ENCODE data around the gene AFAP1.

AFAP1 gene

DNA sequence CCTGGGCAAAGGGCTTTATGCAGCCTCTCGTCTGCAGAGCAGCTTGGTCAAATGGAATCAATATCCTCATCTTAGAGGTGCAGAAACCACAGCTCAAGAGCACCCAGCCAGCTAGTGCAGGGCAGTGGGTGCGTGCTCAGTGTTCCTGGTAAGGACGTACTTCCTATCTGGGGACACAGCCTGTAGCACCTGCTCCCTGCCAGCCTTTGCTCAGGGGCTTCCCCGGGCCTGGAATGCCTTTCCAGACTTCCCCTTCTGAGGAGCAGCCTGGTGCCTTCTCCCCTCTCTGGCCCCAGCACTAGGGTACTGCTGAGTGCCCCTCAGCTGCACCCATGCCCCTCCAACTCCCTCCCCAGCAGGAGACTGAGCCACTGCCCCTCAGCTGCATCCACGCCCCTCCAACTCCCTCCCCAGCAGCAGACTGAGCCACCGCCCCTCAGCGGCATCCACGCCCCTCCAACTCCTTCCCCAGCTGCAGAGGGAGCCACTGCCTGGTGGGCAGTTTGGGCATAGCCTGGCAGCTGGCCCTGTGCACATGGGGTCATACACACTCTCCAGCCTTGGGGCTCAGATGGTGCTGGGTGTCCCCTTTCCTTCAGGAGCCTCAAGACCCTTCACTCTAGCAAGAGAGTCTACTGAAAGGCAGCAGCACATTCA is 42.2 kb upstream of the AFAP1 start:
- no peak for TF ChIP-seq ZBTB7A (IDR thresholded peaks at IDR 0.05; ENCODE audit: low read depth)
- no peak for TF ChIP-seq RAD21 (IDR thresholded peaks at IDR 0.05; ENCODE audit: low read depth)
- no peak for TF ChIP-seq EP300 (IDR thresholded peaks at IDR 0.05; ENCODE audit: borderline replicate concordance)
- TF ChIP-seq NFIC (IDR thresholded peaks at IDR 0.05), result no peak
- no peak for TF ChIP-seq CEBPB (IDR thresholded peaks at IDR 0.05)

DNA sequence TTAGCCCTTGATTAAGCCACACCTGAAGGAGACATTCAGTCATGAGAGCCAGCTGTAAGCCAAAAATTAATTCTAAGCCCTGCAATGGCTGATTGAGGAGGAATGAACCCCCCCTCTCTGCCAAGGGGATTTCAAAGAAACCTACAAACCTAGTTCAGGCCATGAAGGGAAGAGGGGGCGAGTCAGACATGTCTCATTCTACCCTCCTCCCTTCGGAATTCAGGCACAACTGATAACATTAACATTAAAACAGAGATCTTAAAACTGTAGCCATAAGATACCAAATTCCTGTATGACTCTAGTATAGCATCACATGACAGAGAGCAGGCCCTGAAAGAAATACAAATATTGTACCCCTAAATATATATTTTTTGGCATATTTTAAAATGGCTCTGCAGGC is 40.4 kb upstream of the AFAP1 start:
- TF ChIP-seq, protein P1, sequence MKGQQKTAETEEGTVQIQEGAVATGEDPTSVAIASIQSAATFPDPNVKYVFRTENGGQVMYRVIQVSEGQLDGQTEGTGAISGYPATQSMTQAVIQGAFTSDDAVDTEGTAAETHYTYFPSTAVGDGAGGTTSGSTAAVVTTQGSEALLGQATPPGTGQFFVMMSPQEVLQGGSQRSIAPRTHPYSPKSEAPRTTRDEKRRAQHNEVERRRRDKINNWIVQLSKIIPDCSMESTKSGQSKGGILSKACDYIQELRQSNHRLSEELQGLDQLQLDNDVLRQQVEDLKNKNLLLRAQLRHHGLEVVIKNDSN (IDR thresholded peaks at IDR 0.05), result no peak
- TF ChIP-seq YY1 (IDR thresholded peaks at IDR 0.05; ENCODE audit: low read depth) (no peak), FOXM1 (IDR thresholded peaks at IDR 0.05; ENCODE audit: borderline replicate concordance, low read depth) (no peak), NFIC (IDR thresholded peaks at IDR 0.05) (no peak)

DNA sequence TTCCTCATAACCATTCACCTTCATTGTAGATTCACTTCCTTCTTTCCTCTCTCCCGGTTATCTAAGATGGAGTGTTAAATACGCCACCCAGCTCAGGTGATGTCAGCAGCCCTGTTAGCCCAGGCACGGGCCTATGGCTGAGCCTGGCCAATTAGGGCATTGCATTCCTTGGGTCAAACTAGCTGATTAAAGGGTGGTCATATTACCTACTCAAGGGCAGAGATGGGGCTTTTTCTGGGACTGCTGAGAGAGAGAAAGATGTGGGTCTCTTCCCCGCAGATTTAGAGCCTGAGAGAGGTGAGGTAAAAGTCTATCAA is 39.9 kb upstream of the AFAP1 start:
- TF ChIP-seq, protein P2, sequence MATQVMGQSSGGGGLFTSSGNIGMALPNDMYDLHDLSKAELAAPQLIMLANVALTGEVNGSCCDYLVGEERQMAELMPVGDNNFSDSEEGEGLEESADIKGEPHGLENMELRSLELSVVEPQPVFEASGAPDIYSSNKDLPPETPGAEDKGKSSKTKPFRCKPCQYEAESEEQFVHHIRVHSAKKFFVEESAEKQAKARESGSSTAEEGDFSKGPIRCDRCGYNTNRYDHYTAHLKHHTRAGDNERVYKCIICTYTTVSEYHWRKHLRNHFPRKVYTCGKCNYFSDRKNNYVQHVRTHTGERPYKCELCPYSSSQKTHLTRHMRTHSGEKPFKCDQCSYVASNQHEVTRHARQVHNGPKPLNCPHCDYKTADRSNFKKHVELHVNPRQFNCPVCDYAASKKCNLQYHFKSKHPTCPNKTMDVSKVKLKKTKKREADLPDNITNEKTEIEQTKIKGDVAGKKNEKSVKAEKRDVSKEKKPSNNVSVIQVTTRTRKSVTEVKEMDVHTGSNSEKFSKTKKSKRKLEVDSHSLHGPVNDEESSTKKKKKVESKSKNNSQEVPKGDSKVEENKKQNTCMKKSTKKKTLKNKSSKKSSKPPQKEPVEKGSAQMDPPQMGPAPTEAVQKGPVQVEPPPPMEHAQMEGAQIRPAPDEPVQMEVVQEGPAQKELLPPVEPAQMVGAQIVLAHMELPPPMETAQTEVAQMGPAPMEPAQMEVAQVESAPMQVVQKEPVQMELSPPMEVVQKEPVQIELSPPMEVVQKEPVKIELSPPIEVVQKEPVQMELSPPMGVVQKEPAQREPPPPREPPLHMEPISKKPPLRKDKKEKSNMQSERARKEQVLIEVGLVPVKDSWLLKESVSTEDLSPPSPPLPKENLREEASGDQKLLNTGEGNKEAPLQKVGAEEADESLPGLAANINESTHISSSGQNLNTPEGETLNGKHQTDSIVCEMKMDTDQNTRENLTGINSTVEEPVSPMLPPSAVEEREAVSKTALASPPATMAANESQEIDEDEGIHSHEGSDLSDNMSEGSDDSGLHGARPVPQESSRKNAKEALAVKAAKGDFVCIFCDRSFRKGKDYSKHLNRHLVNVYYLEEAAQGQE (IDR thresholded peaks at IDR 0.05; ENCODE audit: low read depth), result no peak
- TF ChIP-seq TEAD4 (IDR thresholded peaks at IDR 0.05), result no peak
- no peak for TF ChIP-seq ZBTB7A (IDR thresholded peaks at IDR 0.05; ENCODE audit: low read depth)
- no peak for TF ChIP-seq RAD21 (IDR thresholded peaks at IDR 0.05; ENCODE audit: low read depth)
- TF ChIP-seq EP300 (IDR thresholded peaks at IDR 0.05; ENCODE audit: borderline replicate concordance), result no peak

DNA sequence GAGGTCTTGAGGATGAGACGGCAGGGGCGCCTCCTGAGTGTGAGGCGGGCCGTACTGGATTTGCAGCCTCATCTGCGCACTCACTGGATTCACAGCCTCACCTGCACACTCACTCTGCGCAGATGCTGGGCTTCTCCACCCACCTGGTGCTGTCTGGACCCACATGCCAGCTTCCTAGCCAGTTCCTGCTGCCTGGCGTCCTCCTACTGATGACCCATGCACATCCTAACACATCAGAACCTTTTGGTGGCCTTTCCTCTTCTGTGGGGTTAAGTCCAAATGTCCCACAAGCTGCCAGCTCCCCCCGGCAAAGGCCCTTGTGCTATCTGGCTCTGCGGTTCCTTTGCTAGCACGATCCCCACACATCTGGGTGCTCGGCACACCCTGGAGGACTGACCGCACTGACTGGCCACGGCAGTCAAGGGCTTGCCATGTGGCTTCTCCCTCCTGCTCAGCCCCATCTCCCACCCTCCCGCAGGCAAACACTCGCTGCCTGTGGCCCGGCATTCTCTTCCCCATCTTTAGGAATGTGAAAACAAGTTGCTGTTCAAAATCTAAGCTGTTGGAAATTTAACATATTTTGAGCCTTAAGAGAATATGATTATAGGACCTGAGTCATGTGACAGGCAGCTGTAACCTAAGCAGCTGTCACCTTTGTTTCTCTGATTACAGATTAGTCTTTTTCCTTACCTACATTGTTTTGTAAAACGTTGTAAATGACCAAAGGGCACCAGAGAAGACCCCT is 39.4 kb upstream of the AFAP1 start:
- TF ChIP-seq, protein P1 (IDR thresholded peaks at IDR 0.05), result peak; percentile 59
- TF ChIP-seq, protein P2 (IDR thresholded peaks at IDR 0.05; ENCODE audit: low read depth), result no peak
- TF ChIP-seq, protein P3, sequence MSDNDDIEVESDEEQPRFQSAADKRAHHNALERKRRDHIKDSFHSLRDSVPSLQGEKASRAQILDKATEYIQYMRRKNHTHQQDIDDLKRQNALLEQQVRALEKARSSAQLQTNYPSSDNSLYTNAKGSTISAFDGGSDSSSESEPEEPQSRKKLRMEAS (IDR thresholded peaks at IDR 0.05), result 0 out of 2 replicates have a peak, but pooled peaks have one; percentile 41

DNA sequence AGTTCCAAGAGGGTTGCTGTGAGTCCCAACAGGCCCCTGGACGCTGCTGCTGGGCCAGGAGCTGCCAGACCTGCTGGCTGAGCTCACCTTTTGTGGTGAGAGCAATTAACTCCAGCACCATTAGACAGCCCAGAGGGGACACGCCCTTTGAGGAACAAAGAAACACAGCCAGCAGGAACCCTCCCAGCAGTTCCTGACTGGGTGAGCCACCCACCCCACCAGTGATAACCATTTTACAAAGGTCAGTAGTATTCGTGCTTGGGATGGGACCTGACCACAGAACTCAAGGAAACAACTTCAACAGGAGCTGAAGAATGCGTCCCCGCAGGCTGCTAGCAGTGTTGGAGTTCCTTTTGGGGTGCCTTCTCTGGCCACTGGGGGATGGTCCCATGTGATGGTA is 38.8 kb upstream of the AFAP1 start:
- TF ChIP-seq, protein P3 (IDR thresholded peaks at IDR 0.05), result peak; percentile 33; the same call in 1 of the 2 replicates
- TF ChIP-seq EP300 (IDR thresholded peaks at IDR 0.05; ENCODE audit: borderline replicate concordance) (peak; percentile 70; the same call in 1 of the 2 replicates), YY1 (IDR thresholded peaks at IDR 0.05; ENCODE audit: low read depth) (0 out of 2 replicates have a peak, but pooled peaks have one; percentile 47), TCF12 (IDR thresholded peaks at IDR 0.05; ENCODE audit: low read depth) (peak; percentile 79), EGR1 (IDR thresholded peaks at IDR 0.05) (no peak), FOXM1 (IDR thresholded peaks at IDR 0.05; ENCODE audit: borderline replicate concordance, low read depth) (0 out of 2 replicates have a peak, but pooled peaks have one; percentile 58), ZBTB7A (IDR thresholded peaks at IDR 0.05; ENCODE audit: low read depth) (no peak), CEBPB (IDR thresholded peaks at IDR 0.05) (no peak), NFIC (IDR thresholded peaks at IDR 0.05) (peak; percentile 67; the same call in 1 of the 2 replicates), TEAD4 (IDR thresholded peaks at IDR 0.05) (peak; percentile 48), RAD21 (IDR thresholded peaks at IDR 0.05; ENCODE audit: low read depth) (peak; percentile 23; the same call in 1 of the 2 replicates)

DNA sequence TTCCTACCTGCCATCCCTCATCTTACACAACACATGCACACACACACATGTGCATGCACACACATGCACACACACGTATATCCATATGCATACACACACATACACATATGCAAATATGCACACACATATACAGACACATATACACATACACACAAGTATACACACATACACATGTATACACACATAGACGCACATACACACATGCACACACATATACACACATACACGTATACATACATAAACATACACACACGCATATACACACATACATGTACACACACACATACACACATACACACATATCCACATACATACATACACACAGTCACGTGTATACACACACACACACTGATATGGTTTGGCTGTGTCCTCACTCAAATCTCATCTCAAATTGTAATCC is 37.0 kb upstream of the AFAP1 start:
- TF ChIP-seq, protein P3 (IDR thresholded peaks at IDR 0.05), result no peak
- TF ChIP-seq CREB1 (IDR thresholded peaks at IDR 0.05; ENCODE audit: low read depth) (no peak), CEBPB (IDR thresholded peaks at IDR 0.05) (no peak), TAF1 (IDR thresholded peaks at IDR 0.05; ENCODE audit: low read depth) (no peak), RAD21 (IDR thresholded peaks at IDR 0.05; ENCODE audit: low read depth) (no peak), FOXM1 (IDR thresholded peaks at IDR 0.05; ENCODE audit: borderline replicate concordance, low read depth) (no peak), EGR1 (IDR thresholded peaks at IDR 0.05) (no peak), TCF12 (IDR thresholded peaks at IDR 0.05; ENCODE audit: low read depth) (no peak), EP300 (IDR thresholded peaks at IDR 0.05; ENCODE audit: borderline replicate concordance) (no peak), ZBTB7A (IDR thresholded peaks at IDR 0.05; ENCODE audit: low read depth) (no peak), TEAD4 (IDR thresholded peaks at IDR 0.05) (no peak), NFIC (IDR thresholded peaks at IDR 0.05) (no peak)
- TF ChIP-seq, protein P2 (IDR thresholded peaks at IDR 0.05; ENCODE audit: low read depth), result no peak
- TF ChIP-seq, protein P1 (IDR thresholded peaks at IDR 0.05), result no peak
